ENCODE measurements around the gene SRPK1. TPM values are rescaled to one million over a fixed set of nuclear protein-coding genes. Genes with fewer than 3 reads are reported as not detected.

Gene SRPK1
- total and polyA plus RNA-seq, 2 of the 13 experiments (the other 11 are each of a cell fraction or from before 2014, with no cell fraction given) = 56.4 to 142 TPM

DNA sequence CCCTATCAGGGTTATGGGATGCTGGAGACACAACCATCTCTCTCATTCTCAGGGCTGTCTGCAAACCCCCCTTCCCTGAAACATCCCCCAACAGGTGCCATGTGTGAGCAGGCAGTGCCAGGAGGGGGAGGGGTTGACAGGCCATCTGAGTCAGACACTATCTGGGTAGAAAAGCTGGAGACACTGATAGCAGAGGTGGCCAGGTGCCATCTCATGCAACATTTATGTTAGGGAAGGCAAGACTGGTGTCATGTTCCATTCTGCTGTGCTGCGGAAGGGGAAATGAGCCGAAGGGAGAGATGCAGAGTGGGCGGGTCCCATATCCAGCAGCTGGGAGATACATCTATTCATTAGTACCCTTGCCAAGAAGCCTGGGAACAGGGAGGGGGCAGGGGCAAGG is 112.2 kb downstream of the SRPK1 start (continued):
- TF ChIP-seq, protein P1, sequence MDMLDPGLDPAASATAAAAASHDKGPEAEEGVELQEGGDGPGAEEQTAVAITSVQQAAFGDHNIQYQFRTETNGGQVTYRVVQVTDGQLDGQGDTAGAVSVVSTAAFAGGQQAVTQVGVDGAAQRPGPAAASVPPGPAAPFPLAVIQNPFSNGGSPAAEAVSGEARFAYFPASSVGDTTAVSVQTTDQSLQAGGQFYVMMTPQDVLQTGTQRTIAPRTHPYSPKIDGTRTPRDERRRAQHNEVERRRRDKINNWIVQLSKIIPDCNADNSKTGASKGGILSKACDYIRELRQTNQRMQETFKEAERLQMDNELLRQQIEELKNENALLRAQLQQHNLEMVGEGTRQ (IDR thresholded peaks at IDR 0.05; ENCODE audit: low read depth, low read length) = no peak
- TF ChIP-seq, protein P1 (CRISPR knock-in tag; IDR thresholded peaks at IDR 0.05; ENCODE audit: borderline replicate concordance) = no peak

GRCh38 chr6:35804996-35805736 is 115.7 kb downstream of the SRPK1 start, which contains the start of gene LHFPL5:
TSS of gene LHFPL5 (plus strand) at chr6:35805352. CDS start at chr6:35805671, 319 bp downstream.
- no peaks in the 10 kb centered on the region for H3K79me2 ChIP-seq (ENCODE audit: insufficient read depth, low read length)
- BruUV-seq (replicated peaks) = no TSS peak
- no peak within 1 kb of the TSS for H3K9ac ChIP-seq (ENCODE audit: insufficient read depth, low read depth, low read length)
- ChIA-PET POLR2A (interaction anchor here (0.6 kb wide), 1 partner anchor 59 kb away, joined by 3 read pairs; no protein-coding TSS in a partner anchor), CTCF (ENCODE audit: low intra/inter-chr PET ratio, low total read pairs) (no interaction called here)
- no peaks in the 10 kb centered on the region for H3K36me3 ChIP-seq (replicated peaks in 1 of 2; ENCODE audit: control insufficient read depth in 1 of 2, insufficient read depth in 2 of 2, low read length in 2 of 2)
- H3K27ac ChIP-seq (ENCODE audit: extremely low read length, insufficient read depth, low read length) = no peak within 1 kb of the TSS
- H3K27me3 ChIP-seq (ENCODE audit: control insufficient read depth in 1 of 2, insufficient read depth in 2 of 2, low read length in 2 of 2) = no peaks in the 10 kb centered on the region
- H3K9me3 ChIP-seq (ENCODE audit: low read length) = no peaks in the 10 kb centered on the region
- intact Hi-C loops (cut with micrococcal nuclease; ENCODE audit: unreplicated experiment) = no loop called here
- WGBS (ENCODE audit: low lambda C conversion rate) = 13% methylated on average over 24 of the region's 40 CpGs
- in situ Hi-C loops (cut with HindIII; ENCODE audit: extremely low pct_ligation_motif_present, low pct_unique_long_range_greater_than_20kb) = no loop called here
- H2AFZ ChIP-seq (ENCODE audit: low read length) = peak within 1 kb of the TSS; percentile 76
- H3K4me3 ChIP-seq (replicated peaks in 1 of 3; ENCODE audit: insufficient read depth in 1 of 3, low read depth in 2 of 3, low read length in 3 of 3) = peak within 1 kb of the TSS; percentile 15 to 74 (median 55); a peak in 5 of 6 replicates
- H3K4me2 ChIP-seq (ENCODE audit: low read depth, low read length) = peak within 1 kb of the TSS; percentile 98
- ATAC-seq (peak; percentile 99), FAIRE-seq (peak; percentile 34), DNase-seq (ENCODE audit: low spot score) (peak; percentile 32)
- no peaks in the 10 kb centered on the region for H3K4me1 ChIP-seq (ENCODE audit: insufficient read depth, low read length)
- no peaks in the 10 kb centered on the region; the same call in 1 of the 2 replicates for H4K20me1 ChIP-seq (ENCODE audit: insufficient read depth, low read length)
- TF ChIP-seq IKZF1 (IDR thresholded peaks at IDR 0.05) (no peak), GRHL1 (CRISPR knock-in tag; conservative IDR thresholded peaks at IDR 0.05) (peak; percentile 65; the same call in 1 of the 2 replicates), GATA4 (IDR thresholded peaks at IDR 0.05; ENCODE audit: borderline replicate concordance, low read depth) (no peak), SRSF4 (IDR thresholded peaks at IDR 0.05; ENCODE audit: low read depth, low read length, poor library complexity, severe bottlenecking) (no peak), SP4 (CRISPR knock-in tag; IDR thresholded peaks at IDR 0.05) (peak; percentile 94), ZFP37 (CRISPR knock-in tag; IDR thresholded peaks at IDR 0.05; ENCODE audit: borderline replicate concordance) (peak; percentile 99), PREB (CRISPR knock-in tag; IDR thresholded peaks at IDR 0.05) (peak; percentile 98), PHF8 (CRISPR knock-in tag; IDR thresholded peaks at IDR 0.05) (peak; percentile 57), NKX3-1 (CRISPR knock-in tag; IDR thresholded peaks at IDR 0.05) (peak; percentile 99), BHLHE40 (IDR thresholded peaks at IDR 0.05; ENCODE audit: low read length) (no peak), JUN (CRISPR knock-in tag; IDR thresholded peaks at IDR 0.05) (0 out of 2 replicates have a peak, but pooled peaks have one; percentile 52), MYC (CRISPR knock-in tag; IDR thresholded peaks at IDR 0.05; ENCODE audit: borderline replicate concordance) (peak; percentile 84; the same call in 1 of the 2 replicates), ATRX (CRISPR knock-in tag; IDR thresholded peaks at IDR 0.05; ENCODE audit: borderline replicate concordance) (no peak)
- TF ChIP-seq, protein P2, sequence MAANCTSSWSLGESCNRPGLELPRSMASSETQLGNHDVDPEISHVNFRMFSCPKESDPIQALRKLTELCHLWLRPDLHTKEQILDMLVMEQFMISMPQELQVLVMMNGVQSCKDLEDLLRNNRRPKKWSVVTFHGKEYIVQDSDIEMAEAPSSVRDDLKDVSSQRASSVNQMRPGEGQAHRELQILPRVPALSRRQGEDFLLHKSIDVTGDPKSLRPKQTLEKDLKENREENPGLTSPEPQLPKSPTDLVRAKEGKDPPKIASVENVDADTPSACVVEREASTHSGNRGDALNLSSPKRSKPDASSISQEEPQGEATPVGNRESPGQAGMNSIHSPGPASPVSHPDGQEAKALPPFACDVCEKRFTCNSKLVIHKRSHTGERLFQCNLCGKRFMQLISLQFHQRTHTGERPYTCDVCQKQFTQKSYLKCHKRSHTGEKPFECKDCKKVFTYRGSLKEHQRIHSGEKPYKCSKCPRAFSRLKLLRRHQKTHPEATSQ (CRISPR knock-in tag; IDR thresholded peaks at IDR 0.05; ENCODE audit: borderline replicate concordance) = peak; percentile 93; the same call in 1 of the 2 replicates

Measured in HepG2 (cell line).